GM18907 (cell line): Measurements from ENCODE around the gene CIAO3.

Source experiments
- ATAC-seq: cut with Tn5 transposase; IDR thresholded peaks from one replicate; pipeline ENCODE4 v1.9.1; 2021; ENCODE audit warnings: mild to moderate bottlenecking, moderate library complexity; ENCODE audit not compliant: unreplicated experiment

Gene CIAO3

DNA sequence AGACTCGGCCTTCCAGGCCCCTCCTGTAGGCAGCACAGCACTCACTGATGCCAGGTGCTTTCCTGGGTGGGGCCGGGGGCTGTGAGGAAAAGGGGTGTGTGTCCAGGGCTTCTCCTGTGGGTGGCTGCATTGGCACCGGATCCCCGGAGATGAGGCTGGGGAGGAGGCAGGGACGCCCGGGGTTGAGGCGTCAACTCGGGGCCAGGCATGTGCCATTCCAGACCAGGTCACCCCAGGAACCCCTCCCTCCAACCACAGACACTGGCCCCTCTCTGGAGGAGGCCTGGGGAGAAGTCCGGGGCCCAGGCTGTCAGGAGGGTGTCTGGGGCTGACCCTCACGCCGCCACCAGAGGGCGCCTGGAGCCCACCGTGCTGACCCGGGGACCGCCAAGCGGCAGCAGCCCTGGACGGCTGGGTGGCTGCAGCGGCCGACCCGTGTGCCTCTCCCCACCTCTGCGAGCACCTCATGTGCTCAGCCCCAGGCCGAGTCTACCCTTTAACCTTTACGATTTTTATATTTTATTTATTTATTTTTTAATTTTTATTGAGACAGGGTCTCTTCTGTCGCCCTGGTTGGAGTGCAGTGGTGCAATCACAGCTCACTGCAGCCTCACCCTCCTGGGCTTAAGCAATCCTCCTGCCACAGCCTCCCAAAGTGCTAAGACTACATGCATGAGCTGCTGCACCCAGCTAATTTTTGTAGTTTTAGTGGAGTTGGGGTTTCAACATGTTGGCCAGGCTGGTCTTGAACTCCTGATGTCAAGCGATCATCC, 29.1 kb downstream of the CIAO3 start:
- ATAC-seq = peak; percentile 46

DNA sequence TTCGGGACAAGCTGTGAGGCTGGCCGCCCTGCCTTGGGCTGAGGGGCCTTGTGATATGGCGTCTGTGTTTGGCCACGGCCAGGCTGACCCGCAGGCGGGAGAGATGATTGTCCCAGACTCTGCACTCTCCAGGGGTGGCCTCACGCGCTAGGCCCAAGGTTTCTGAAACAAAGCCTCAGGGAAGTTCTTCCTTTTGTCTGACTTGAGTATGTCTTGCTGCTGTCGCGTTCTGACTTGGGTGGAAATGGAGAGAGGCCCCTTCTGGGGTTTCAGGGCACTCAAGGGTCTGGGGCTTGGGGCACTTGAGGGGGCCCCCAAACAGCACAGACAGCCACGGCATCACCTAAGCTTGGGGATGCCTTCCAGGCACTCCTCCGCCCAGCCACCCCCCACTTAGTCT, 29.7 kb downstream of the CIAO3 start:
- ATAC-seq = no peak

DNA sequence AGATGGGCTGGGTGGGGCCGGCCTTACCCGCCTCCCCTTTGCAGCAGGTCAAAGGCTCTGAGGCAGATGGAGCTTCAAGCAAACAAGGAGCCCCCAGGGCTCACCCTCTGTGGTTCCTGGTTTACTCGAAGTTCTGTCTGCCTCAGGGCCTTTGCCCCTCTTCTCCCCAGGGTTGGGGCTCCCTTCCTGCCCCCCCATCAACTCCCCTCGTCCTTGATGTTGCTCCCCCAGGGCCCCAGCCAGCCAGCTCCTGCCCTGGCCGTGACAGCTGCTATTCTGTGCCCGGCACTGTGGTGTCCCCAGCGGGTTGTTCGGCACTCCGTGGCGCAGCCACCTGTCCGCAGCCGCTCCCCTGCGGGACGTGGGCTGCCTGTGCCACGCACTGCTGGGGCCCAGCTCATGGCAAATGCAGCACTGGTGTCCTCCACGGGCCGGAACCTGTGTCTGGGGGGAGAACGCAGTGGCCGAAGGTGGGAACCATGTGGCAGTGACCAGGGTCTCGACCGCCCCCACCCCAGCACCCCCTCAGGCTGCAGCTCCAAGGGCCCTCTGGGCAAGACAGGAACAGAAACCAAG, 30.2 kb downstream of the CIAO3 start:
- no peak for ATAC-seq

DNA sequence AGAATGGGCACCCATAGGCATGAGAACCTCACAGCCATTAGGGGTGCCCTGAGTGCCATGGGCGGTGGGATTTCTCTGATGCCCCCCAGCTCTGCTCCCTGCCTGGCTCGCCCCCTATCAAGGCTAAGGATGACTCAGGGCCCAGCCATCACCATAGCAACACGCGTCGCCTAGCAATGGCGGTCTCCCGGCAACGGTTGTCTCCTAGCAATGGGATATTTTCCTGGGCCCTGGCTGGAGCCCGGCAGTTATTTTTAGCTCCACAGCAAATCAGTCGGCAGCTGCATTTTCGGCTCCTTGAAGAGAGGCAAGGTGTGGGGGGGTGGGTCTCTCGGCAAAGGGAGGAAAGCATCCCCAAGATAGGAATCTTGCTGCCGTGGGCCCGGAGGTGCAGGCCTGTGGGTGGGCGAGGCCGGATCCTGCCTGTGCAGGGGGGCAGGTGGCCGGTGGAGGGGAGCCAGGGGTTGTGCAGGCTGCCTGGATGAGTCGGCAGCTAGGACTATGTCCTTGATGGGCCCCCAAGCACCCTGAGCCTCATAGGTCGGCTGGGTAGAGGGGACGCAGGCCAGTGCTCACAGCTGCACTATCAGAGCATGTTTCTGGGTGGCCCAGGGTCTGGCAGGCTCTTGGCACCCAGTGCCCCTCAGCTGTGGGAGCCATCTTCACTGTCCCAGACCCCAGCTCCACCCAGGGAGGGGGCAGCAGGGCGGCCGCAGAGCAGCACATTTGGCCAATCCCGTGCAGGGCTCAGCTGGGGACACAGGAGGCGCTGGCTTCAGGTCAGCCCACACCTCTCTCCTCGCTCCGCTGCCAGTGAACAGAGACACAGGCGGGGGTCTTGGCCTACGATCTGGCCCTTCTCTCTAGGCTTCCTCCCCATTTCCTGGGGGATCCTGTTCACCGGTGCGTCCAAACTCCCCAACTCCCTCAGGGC, 31.0 kb downstream of the CIAO3 start:
- no peak for ATAC-seq

DNA sequence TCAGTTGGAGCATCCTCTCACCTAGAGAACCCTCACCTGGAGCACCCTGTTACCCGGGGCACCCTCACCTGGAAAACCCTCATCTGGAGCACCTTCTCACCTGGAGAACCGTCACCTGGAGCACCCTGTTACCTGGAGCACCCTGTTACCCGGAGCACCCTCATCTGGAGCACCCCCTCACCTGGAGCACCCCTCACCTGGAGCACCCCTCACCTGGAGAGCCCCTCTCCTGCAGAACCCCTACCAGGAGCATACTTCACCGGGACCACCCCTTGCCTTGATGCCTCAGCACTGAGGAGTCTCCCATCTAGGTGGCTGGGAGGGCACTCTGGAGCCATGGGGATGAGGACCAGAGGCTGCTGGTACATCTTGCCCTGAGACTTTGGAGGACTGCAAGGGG, 31.8 kb downstream of the CIAO3 start:
- ATAC-seq = no peak

DNA sequence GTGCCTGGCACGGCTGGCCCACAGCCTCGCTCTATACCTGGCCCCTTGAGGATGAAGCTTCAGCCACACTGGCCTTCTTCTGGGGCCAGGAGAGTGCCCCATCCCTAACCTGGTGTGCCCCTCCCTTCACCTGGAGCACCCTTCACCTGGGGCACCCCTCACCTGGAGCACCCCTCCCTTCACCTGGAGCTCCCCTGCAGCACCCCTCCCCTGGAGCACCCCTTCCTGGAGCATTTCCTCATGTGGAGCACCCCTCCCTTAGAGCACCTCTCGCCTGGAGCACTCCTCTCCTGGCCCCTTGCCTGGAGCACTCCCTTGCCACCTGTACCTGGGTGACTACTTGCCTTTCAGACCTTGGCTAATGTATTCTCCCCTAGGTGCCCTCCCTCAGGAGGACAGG, 32.8 kb downstream of the CIAO3 start:
- ATAC-seq = no peak

DNA sequence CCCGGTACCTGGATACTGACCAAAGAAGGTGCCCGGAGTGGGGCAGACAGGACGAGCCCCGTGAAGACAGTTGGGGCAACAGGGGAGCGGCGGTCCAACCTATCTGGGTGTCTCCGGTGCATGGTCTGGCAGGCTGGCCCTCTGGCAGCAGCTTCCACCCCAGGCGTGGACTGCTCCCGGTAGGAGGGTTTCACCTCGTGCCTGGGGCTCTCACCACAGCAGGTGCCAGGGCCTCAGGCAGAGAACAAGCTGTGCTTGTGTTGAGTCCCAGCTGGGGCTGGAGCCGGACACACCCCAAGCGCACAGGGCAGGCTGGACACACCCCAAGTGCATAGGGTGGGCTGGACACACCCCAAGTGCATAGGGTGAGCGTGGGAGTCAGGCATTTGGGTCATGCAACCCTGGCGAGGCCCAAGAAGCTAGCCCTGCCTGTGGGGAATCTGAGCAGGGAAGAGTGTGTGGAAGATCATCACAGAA, 33.7 kb downstream of the CIAO3 start:
- no peak for ATAC-seq

DNA sequence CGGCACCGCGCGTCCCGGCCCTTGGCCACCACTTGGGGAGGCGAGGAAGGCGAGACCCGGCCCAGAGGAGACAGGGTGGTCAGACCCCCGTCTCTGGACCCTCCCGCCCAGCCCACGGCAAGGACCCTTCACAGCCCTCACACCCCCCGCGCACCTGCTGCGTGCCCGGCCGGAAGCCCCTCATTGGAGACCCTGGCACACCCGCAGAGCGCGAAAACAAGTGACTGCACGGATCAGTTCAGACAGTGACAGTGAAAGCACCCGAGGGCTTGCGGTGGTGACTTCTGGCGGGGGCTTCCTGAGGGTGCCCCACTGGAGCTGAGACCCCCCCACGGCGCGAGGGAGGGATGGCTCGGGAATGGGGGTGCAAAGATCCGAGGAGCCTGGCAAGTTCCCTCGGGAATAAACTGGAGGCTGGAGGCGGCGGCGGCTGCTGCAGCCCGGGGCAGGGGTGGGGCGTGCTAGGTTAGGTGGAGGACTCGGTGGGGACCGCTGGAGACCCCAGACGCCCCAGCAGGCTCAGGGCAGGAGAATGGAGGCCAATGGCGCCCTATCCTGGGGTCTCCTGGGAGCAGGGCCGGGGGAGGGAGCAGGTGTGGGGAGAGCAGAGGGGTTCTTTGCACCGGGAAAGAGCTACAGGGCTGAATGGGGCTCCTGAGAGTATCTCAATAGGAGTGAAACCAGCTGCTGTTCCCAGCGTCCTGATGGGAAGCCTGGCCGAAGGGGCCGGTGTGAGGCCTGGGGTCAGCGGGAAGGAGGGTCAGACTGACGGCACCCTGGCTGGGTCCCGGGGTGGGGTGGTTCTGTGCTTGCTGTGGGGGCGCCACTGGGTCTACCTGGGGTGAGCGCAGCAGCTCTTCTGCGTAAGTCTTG, 34.4 kb downstream of the CIAO3 start:
- ATAC-seq = no peak

DNA sequence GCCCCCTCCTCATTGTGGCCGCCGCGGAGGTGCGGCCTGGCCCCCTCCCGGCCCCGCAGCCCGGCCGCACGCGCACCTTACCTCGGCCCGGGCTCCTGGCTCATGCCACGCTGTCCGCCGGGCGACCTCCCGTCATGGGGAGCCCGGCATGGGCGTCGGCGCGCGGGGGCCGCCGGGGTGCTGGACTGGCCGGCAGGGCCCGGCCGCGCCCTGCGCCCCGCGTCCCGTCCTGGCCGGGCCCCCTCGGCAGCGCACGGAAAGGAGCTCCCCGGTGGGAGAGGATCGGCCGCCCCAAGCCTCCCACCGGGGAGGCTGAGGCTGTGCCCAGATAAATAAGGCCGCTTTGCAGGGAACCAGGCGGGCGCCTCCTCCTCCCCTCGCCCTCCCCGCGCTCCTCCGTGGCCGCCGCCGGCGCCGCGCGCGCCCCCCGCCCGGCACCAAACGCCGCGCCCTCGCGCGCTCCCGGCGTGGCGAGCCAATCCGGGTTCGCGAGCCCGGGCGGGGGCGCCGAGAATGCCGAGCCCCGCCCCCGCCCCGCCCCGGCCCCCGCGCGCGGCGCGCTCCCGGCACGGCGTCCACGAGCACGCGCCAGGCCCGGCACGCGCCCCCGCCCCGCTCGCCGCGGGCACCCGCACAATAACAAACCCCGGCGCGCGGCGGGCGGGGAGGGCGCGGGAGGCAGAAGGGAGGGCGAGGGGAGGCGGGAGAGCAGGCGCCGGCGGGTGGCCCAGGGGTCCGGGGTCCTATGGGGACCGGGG, 35.2 kb downstream of the CIAO3 start, which contains the start of gene FBXL16:
FBXL16 (minus strand) TSS at position 371 of the 758 bp plus-strand sequence. CDS start 8,396 bp downstream, outside the sequence.
- ATAC-seq = no peak

DNA sequence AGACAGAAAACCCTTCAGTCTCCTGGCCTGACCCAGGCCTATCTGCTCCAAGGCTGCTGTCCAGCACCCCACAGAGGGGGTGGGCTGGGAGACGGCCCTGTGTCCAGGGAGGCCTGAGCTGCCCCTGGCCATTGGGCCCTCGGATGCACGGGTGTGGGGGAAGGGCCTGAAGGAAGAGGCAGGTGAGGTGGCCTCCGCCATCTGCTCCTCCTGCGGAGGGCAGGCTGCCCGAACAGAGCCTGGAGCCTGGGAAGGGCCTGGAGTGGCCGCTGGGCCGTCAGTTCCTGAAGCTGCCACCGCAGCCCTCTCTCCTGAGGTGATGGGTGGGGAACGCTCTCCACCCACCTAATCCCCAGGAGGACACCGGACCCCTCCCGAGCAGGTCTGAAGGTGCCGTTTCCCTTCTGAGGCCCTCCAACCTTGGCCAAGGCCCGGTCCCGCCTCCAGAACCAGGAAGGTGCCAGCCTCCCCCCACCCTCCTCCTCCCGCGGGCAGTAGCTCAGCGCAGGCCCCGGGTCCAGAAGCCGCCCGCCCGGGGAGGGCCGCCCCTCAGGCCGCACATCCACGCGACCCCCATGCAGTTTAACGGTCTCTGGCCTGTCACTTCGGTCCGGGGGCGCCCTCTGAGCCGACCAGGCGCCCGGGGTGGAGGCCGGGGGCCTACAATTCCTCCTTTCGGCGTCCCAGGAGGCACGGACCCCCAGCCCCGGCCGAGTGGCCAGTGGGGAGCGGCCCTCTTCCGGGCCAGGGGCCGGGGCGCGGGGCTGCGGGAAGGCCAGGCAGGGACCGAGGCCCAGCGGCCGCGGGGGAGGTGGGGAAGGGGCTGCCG, 36.0 kb downstream of the CIAO3 start:
- no peak for ATAC-seq

DNA sequence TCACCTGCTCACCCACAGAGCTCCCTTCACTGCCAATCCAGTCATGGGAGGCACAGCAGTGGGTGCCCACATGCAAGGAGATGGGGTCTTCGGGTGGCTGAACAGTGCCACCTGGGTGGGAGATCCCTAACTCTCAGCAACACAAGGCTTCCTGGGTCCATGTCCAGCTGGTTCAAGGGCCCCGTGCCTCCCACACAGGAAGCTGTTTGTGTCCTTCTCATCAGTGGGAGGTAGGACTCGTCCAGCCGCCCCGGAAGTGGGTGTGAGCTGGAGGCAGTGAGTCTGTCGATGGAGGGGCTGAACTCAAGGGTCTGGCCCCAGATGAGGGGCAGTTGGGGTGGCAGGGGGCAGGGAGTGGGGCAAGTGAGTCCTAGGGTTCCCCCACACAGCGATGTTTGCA, 36.8 kb downstream of the CIAO3 start:
- ATAC-seq = no peak

DNA sequence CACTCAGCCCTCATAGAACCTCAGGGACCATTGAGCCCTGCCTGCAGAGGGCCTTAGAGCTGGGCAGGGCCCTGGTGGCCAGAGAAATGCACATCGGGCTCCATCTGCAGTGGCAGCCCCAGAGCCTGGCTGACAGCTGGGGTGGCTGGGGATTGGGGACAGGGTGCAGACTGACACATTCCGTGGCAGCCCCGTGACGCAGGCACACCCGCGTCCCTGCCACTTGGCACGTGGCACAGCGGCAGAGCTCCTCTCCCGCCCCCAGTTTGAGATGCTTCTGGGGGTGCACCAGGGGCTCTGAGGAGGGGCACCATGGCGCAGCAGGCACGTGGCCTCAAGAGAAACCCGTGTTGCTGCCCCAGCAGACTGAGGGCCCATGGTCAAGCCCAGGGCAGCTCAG, 37.4 kb downstream of the CIAO3 start:
- no peak for ATAC-seq

DNA sequence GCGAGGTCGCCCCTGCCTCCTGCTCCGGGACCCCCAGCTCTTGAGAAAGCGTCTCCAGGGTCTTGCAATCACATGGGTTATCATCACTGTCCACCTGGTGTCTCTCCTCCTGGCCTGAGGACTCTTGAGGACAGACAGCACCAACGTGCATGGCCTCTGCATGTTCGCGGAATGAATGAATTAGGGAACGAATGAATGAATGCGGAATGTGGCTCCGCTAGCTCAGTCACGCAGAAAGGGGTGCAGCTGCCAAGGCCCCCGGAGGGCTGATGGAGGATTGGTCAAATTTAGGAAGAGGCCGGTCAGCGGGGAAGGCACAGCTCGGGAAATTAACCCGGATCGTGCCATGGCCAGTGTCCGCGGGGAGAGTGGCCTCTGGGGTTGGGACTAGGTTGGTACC, 38.5 kb downstream of the CIAO3 start:
- no peak for ATAC-seq

DNA sequence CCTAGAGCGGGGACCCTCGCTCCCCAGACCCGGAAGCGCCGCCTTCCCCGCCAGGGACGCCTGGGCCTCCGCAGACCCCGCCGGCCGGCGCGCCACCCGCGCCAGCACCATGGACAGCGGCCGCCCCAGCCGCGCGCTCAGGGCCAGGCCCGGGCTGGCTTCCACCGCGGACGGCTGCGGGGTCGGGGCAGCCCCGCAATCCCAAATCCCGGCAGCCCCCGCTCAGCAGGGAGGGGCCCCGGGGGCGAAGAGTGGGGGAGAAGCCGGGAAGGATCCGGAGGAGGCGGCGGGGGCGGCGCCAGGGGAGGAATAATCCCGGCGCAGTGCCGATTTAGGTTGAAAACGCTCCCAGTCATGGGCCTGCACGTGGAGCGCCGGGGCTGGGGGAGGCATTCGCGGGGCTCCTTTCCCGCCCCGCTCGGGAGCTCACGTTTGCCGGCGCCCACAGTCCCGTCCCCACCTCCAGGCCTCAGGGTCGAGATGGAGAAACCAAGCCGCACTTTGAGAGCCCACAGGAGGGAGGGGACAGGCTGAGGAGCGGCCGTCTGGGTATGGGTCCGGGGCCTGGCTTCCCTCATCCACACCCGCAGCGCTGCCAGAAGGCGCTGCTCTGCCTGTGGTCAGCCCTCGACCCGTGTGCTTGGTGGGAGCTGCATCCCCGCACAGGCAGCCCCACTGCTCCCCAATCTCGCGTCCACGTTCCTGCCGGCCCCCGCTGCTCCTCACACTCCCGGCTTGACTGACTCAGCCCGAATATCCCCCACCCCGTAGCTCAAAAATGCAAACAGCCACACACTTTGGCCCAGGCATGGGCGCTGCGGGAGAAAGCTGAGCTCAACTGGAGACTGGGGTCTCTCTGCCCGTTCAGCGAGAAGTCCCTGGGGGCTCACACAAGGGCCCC, 39.9 kb downstream of the CIAO3 start:
- ATAC-seq = no peak

DNA sequence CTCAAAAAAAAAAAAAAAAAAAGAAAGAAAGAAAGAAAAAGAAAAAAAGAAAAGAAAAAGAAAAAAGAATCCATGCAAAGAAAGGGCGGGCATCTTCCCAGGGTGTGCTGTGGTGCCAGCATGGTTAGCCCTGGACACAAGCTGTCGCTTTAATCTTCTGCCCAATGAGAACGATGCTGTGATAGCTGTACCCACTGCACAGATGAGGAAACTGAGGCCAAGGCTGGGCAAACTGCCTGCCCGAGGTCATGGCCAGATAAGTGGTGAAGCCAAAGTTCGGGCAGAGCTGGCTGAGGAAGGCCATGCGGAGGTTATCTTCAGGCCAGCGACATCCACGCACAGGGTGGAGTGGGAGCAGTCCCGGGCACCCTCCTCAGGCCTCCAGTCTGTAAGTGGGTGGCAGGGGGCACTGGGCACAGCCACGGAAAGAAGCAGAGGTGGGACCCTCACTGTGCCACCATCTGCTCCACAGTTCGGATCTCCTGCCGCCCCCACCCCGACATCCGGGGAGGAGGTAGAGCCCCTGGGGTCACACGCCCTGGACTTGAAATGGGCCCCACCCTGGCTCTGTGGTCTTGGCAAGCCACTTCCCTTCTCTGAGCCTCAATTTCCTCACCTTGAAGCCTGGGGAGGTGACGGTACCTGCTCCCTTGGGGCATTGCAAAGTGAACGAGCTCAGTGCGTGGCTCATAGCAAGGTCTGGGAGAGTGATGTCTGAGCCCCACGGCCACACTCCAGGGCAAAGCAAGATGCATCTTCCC, 41.7 kb downstream of the CIAO3 start:
- no peak for ATAC-seq

DNA sequence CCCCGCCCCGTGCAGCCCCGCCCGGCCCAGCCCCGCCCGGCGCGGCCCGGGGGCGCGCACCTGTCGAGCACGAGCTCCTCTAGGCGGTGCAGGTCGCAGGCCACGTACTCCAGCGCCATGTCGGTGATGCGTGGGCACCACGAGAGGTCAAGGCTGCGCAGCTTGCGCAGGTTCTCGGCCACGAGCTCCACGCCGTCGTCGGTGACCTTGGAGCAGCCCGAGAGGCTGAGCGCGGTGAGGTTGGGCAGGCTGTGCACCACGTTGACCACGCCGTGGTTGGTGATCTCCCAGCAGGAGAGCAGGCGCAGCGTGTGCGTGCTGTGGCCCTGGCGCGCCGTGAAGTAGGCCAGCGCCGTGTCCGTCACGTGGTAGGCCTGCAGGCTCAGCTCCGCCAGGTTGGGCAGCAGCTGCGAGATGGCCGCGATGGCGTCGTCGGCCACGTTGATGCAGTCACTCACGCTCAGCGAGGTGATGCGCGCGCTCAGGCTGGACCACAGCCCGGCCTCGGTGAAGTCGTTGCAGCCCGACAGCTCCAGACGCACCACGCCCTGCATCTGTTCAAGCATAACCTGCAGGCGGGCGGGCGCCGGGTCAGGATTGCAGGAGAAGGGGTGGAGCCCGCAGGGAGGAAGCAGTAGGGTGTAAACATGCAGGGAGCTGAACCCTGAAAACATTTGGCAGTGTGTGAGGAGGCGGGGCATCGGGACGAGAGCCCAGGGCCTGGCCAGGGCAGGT, 45.3 kb downstream of the CIAO3 start:
- no peak for ATAC-seq
